Transverse colon (tissue), 4 donors: ENCODE results near the gene PDZD7. TPM values are rescaled to one million over a fixed set of nuclear protein-coding genes. Genes with fewer than 3 reads are reported as not detected.
A peak's percentile ranks its signal among the peaks of the same experiment; 100 is the strongest.

Experiments
- DNase-seq: peaks from one replicate; pipeline ENCODE4 v3.0.0-alpha.2; 2019
- H3K27ac ChIP-seq, 4 donors: fragments of 200-600 bp; sonication (generic); 2 replicates each; pipeline ENCODE4 v1.5.1; 2016 to 2018; ENCODE audit warnings: inconsistent platforms in 4 of 4
- H3K27me3 ChIP-seq: fragments of 200-600 bp; sonication (generic); 2 replicates; pipeline ENCODE4 v1.5.1; 2017; ENCODE audit warnings: inconsistent platforms
- H3K36me3 ChIP-seq, 4 donors: fragments of 200-600 bp; sonication (generic); 2 replicates each; pipeline ENCODE4 v1.5.1; 2017 to 2019; ENCODE audit warnings: inconsistent platforms in 4 of 4
- H3K4me1 ChIP-seq, 4 donors: fragments of 200-600 bp; sonication (generic); 2 replicates each; pipeline ENCODE4 v1.5.1; 2017 to 2020; ENCODE audit warnings: inconsistent platforms in 4 of 4
- H3K4me3 ChIP-seq, 4 donors: fragments of 200-600 bp; sonication (generic); 1 replicate in 1 of 4; 2 replicates in 3 of 4; pipeline versions ENCODE4 v1.5.1 to v1.6.1; 2017 to 2019; ENCODE audit warnings: inconsistent platforms in 4 of 4
- H3K9me3 ChIP-seq, 2 donors: fragments of 200-600 bp; sonication (generic); 2 replicates each; pipeline ENCODE4 v1.5.1; 2017 to 2019; ENCODE audit warnings: inconsistent platforms in 2 of 2
- EP300 ChIP-seq: sonication (generic); formaldehyde crosslinking; IDR thresholded peaks from one replicate; pipeline ENCODE4 v1.6.1; 2017; ENCODE audit warnings: antibody characterized with exemption, low read depth
- POLR2A ChIP-seq: fragments of 450-650 bp; IDR thresholded peaks from one replicate; pipeline ENCODE4 v1.6.1; 2016; ENCODE audit warnings: antibody characterized with exemption, mild to moderate bottlenecking, moderate library complexity
- POLR2AphosphoS5 ChIP-seq, 3 donors: sonication (generic); formaldehyde crosslinking; IDR thresholded peaks; one replicate each; pipeline ENCODE4 v1.6.1; 2016; ENCODE audit warnings: antibody characterized with exemption in 3 of 3
- WGBS, 2 donors: methylation state at CpG; one replicate each; pipeline ENCODE4 v1.1.5; 2018; ENCODE audit warnings: low coverage in 1 of 2; 5-methylcytosine and 5-hydroxymethylcytosine counted together
- in situ Hi-C, 4 donors: fragments of 200-750 bp; cut with MboI; loops; one replicate each; pipeline versions ENCODE4 v1.15.0 to v1.15.1; 2017; ENCODE audit warnings: low sequenced_read_pairs in 3 of 4, low pct_ligation_motif_present in 1 of 4, low pct_unique_long_range_greater_than_20kb in 1 of 4
- intact Hi-C: fragments of 100-400 bp; cut with DNase I; formaldehyde crosslinking; loops from one replicate; pipeline ENCODE4 v1.15.1; 2023; ENCODE audit warnings: low total_unique reads
- total RNA-seq, 4 donors: library from RNA; depleted of rRNA; stranded (reverse); fragments of >200 nt; gene quantifications; one replicate each; pipeline ENCODE4 v1.1.0, GENCODE V29; 2016
- TF ChIP-seq, protein P1 (sequence below), 5 experiments: fragments of 200-600 bp in 3 of 5; fragments of 450-650 bp in 2 of 5; sonication (generic) in 3 of 5; IDR thresholded peaks; 1 replicate in 2 of 5; 2 replicates in 3 of 5; pipeline ENCODE4 v1.5.1; 2016 to 2017; ENCODE audit warnings: antibody characterized with exemption in 5 of 5, inconsistent platforms in 3 of 5, mild to moderate bottlenecking in 2 of 5, moderate library complexity in 1 of 5

PDZD7 gene
- total RNA-seq, 4 donors from 2014 or later, result 0.27 to 2.0 (median 0.64) TPM; not detected in 1

DNA sequence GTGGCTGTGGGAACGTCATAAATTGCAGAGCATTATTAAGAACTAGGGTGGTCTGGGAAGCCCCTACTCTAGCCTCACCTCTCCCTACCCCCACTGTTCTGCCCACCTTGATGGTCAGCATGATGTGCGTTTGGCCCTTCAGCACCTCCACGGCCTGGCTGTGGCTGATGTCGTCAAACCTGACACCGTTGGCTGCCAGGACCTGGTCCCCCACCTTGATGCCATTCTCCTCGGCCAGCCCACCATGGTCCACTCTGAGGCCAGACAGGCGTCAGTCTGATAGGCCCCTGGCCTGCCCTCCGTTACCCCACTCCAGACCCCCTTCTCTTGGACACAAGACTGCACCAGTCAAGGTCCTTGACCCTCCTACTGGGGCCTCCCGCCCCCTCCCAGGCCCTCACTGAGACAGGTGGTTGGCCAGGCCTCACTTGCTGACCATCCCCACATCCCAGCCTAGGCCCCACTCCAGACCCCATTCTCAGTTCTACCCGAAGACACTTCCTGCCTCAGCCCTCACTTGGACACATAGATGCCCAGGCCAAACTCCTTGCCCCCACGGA lies 9.2 kb downstream of the PDZD7 start:
- Histone ChIP-seq H3K4me3 (no peak overlapping the region), H3K4me1 (peaks cover 0 to 7% (median 5%) of the 10 kb centered on the region in 4 donors), H3K27me3 (peaks cover 18% of the 10 kb centered on the region), H3K36me3 (no peaks in the 10 kb centered on the region), H3K9me3 (no peaks in the 10 kb centered on the region), H3K27ac (no peak overlapping the region)
- 90% methylated on average over 11 of the region's 11 CpGs; no CpG with 5 or more reads in 1 of the 2 donors for WGBS, 2 donors
- in situ Hi-C loops, result no loop called here
- intact Hi-C loops, result no loop called here
- TF ChIP-seq POLR2AphosphoS5 (IDR thresholded peaks at IDR 0.05) (no peak), POLR2A (no peak), EP300 (no peak)
- TF ChIP-seq, protein P1, sequence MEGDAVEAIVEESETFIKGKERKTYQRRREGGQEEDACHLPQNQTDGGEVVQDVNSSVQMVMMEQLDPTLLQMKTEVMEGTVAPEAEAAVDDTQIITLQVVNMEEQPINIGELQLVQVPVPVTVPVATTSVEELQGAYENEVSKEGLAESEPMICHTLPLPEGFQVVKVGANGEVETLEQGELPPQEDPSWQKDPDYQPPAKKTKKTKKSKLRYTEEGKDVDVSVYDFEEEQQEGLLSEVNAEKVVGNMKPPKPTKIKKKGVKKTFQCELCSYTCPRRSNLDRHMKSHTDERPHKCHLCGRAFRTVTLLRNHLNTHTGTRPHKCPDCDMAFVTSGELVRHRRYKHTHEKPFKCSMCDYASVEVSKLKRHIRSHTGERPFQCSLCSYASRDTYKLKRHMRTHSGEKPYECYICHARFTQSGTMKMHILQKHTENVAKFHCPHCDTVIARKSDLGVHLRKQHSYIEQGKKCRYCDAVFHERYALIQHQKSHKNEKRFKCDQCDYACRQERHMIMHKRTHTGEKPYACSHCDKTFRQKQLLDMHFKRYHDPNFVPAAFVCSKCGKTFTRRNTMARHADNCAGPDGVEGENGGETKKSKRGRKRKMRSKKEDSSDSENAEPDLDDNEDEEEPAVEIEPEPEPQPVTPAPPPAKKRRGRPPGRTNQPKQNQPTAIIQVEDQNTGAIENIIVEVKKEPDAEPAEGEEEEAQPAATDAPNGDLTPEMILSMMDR (IDR thresholded peaks at IDR 0.05), result no peak
- DNase-seq, result no peak

DNA sequence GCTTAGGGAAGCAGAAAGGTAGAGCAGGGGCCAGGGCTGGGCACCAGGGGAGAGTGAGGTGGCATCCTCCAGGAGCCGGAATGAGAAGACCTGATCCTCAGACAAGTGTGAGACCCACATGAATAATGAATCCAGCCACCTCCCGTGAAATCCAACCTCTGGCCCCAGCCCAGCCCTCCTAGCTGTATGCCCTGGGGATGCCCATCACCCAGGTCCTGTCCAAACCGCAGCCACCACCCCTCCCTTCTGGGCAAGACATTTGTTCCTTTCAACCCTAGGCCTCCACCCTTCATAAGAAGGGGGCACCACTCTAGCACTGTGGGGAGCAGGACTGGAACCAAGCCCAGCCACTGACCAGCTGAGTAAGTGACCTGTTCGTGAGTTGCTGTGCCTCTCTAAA lies 9.7 kb downstream of the PDZD7 start:
- intact Hi-C loops (no loop called here), in situ Hi-C loops (no loop called here)
- Histone ChIP-seq H3K36me3 (no peaks in the 10 kb centered on the region), H3K27me3 (peaks cover 22% of the 10 kb centered on the region), H3K27ac (no peak overlapping the region), H3K9me3 (no peaks in the 10 kb centered on the region), H3K4me3 (no peak overlapping the region), H3K4me1 (peaks cover 0 to 7% (median 5%) of the 10 kb centered on the region in 4 donors)
- WGBS, 2 donors, result 81% methylated on average over 4 of the region's 4 CpGs; no CpG with 5 or more reads in 1 of the 2 donors
- TF ChIP-seq POLR2A, result no peak
- no peak for TF ChIP-seq EP300
- DNase-seq, result no peak

DNA sequence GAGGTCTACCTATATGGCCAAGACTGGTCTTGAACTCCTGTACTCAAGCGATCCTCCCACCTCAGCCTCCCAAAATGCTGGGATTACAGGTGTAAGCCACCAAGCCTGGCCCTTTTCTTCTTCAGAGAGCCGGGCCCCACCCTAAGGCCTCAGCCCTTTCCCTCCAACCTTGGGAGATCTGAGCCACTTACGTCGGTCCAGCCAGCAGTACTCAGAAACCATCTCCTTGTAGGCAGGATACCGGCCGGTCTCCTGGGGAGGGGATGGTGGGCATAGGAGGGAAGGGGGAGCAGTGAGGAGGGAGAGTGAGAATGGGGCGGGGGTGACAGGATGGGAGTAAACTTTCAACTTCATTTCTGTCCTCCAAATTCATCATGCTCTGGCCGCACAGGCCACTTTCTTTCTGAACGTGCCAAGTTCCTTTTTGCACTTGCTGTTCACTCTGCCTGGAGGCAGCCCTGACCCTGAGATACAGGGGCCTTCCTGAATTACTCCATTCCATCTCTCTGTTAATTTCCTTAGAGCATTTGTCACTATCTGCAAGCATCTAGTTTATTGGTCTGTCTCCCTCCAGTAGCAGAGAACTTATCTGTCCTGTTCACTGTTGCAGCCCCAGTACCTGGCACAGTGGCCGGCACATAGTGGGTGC lies 10.4 kb downstream of the PDZD7 start:
- in situ Hi-C loops, result no loop called here
- Histone ChIP-seq H3K27me3 (peaks cover 24% of the 10 kb centered on the region), H3K4me3 (no peak overlapping the region), H3K27ac (no peak overlapping the region), H3K36me3 (no peaks in the 10 kb centered on the region), H3K9me3 (no peaks in the 10 kb centered on the region), H3K4me1 (peaks cover 0 to 7% (median 5%) of the 10 kb centered on the region in 4 donors)
- DNase-seq, result no peak
- WGBS, 2 donors, result 73 to 85% methylated on average over 2 to 10 of the region's 10 CpGs
- TF ChIP-seq POLR2AphosphoS5 (IDR thresholded peaks at IDR 0.05) (no peak), POLR2A (no peak), EP300 (no peak)
- TF ChIP-seq, protein P1 (IDR thresholded peaks at IDR 0.05), result no peak
- intact Hi-C loops, result no loop called here

DNA sequence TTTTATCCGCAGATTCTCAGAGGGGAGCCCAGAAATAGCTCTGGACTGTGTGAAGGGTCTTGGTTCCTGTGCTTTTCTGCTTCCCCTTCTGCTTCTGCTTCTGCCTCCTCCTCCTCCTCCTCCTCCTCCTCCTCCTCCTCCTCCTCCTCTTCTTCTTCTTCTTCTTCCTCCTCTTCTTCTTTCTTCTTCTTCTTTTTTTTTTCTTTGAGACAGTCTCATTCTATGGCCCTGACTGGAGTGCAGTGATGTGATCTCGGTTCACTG lies 11.6 kb downstream of the PDZD7 start:
- Histone ChIP-seq H3K9me3 (no peaks in the 10 kb centered on the region), H3K4me1 (peaks cover 0 to 8% (median 5%) of the 10 kb centered on the region in 4 donors), H3K4me3 (no peak overlapping the region), H3K36me3 (no peaks in the 10 kb centered on the region), H3K27me3 (peaks cover 27% of the 10 kb centered on the region), H3K27ac (no peak overlapping the region)
- intact Hi-C loops (loop anchor here (5.0 to 10.0 kb wide), 2 partner anchors 55 to 288 kb away; partner anchors contain the start of gene SEMA4G), in situ Hi-C loops (no loop called here)
- no peak for TF ChIP-seq POLR2A
- TF ChIP-seq EP300, result no peak
- DNase-seq, result no peak
- WGBS, 2 donors, result 45% methylated on average over 2 of the region's 2 CpGs; no CpG with 5 or more reads in 1 of the 2 donors

DNA sequence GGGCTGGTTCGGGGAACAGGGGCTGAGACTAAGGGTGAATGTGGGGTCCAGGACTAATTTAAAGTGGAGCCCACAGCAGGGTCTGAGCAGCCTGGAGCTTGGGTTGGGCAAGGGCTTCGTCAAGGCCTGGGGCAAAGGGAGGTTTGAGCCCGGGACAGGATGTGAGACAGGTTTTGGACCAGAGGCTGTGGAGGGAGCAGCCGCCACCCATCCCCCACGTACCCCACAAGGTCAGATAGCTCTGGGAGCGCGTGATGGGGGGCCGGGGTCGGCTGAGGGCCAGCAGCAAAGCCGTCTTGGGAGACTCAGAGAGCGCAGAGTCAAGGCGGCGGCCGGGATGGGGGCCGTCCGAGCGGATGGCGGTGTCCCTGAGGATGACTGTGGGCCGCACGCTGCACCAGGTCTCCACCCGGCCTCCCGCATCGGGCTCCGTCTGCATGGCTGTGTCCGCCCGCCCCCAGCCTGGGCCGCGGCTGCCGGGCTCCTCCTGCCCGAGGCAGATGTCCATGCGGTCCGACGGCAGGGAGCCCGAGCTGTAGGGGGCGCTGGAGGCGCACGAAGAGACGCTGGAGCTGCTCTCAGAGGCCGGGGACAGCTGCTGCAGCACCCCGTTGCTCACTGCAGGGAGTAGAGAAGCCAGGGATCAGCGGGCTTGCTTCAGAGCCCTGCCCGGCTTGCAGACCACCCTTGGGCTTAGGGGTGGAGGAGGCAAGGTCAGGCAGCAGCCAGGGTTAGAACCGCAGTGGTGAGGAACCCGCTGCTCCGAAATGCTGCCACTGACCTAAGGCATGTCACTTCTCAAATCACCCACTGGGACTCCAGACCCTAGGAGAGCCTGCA lies 12.1 kb downstream of the PDZD7 start:
- peak; percentile 88 for DNase-seq
- peaks cover 0 to 13% (median 5%) of the 10 kb centered on the region in 4 donors for H3K4me1 ChIP-seq
- in situ Hi-C loops, result no loop called here
- no peak overlapping the region for H3K4me3 ChIP-seq
- no peak overlapping the region for H3K27ac ChIP-seq
- intact Hi-C loops, result loop anchor here (5.0 to 10.0 kb wide), 2 partner anchors 54 to 288 kb away; partner anchors contain the start of gene SEMA4G
- H3K27me3 ChIP-seq, result peaks cover 27% of the 10 kb centered on the region
- no peaks in the 10 kb centered on the region for H3K36me3 ChIP-seq
- no peak for TF ChIP-seq POLR2AphosphoS5 (IDR thresholded peaks at IDR 0.05)
- TF ChIP-seq, protein P1 (IDR thresholded peaks at IDR 0.05), result peak; percentile 58 to 79 (median 68)
- no peak for TF ChIP-seq POLR2A
- TF ChIP-seq EP300, result no peak
- 24% methylated on average over 45 of the region's 45 CpGs; no CpG with 5 or more reads in 1 of the 2 donors for WGBS, 2 donors
- H3K9me3 ChIP-seq, result no peaks in the 10 kb centered on the region
